Epithelial cell of proximal tubule (primary cell): Measurements from ENCODE around the gene MGAT1. TPM values are rescaled to one million over a fixed set of nuclear protein-coding genes. Genes with fewer than 3 reads are reported as not detected.

Experiments used
- DNase-seq: peaks from one replicate; pipeline ENCODE4 v3.0.0-alpha.2; 2011; ENCODE audit warnings: low read depth
- H3K4me3 ChIP-seq: 2 replicates; pipeline ENCODE4 v1.5.1; 2011; ENCODE audit warnings: low read depth, mild to moderate bottlenecking, low read length
- total RNA-seq: library from RNA; depleted of rRNA; stranded (reverse); fragments of >200 nt; gene quantifications from 2 replicates; pipeline ENCODE4 v1.2.3, GENCODE V29; 2015
- TF ChIP-seq, protein P1 (sequence below): conservative IDR thresholded peaks from 2 replicates; pipeline ENCODE4 v1.5.1; 2012; ENCODE audit warnings: low read depth, mild to moderate bottlenecking, low read length

The MGAT1 gene
- total RNA-seq, 1 donor from 2014 or later = 71.7 TPM

DNA sequence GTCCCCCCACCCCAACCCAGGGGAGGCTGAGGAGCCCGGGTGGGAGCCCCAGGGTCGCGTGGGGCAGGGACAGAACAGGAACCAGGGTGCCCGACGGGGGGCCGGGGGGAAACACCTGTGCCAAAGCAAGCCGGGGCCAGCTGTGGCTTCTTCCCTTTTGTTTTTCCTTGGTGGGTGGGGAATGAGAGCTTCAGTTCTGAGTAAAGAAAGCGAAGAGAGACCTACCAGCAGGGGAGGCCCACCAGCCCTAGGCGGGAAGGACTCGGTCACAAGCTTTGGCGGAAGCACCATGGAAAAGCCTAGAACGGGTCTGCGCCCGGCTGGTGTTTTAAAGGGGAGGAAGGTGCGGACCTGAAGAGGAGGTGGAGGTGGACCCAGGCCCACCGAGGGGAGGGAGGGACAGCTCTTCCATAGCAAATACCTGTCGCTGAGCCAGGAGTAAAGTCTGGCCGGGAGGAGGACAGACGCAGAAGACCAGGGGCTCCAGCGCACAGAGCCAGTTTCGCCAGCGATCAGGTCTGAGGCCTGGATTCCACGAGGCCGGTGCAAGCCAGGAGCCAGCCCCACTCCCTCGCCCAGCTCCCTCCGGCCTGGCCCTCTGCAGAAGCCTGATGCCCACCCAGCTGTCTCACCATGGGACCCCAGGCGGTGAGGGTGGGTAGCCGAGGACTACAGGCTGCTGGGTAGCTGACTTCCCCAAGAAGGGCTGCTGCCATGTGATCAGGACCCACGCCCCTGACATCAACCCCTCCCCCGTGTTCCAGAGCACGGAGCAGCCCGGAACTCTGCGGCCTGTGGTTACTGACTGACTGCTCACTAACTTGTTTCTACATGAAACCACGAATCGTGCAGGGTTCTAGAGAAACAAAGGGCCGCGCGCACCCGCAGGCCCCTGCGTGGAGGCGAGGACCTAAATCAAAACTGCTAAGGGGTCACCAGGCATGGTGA, 849 bp upstream of the MGAT1 start:
- DNase-seq = no peak
- peak overlapping the region; percentile 45 for H3K4me3 ChIP-seq
- TF ChIP-seq, protein P1, sequence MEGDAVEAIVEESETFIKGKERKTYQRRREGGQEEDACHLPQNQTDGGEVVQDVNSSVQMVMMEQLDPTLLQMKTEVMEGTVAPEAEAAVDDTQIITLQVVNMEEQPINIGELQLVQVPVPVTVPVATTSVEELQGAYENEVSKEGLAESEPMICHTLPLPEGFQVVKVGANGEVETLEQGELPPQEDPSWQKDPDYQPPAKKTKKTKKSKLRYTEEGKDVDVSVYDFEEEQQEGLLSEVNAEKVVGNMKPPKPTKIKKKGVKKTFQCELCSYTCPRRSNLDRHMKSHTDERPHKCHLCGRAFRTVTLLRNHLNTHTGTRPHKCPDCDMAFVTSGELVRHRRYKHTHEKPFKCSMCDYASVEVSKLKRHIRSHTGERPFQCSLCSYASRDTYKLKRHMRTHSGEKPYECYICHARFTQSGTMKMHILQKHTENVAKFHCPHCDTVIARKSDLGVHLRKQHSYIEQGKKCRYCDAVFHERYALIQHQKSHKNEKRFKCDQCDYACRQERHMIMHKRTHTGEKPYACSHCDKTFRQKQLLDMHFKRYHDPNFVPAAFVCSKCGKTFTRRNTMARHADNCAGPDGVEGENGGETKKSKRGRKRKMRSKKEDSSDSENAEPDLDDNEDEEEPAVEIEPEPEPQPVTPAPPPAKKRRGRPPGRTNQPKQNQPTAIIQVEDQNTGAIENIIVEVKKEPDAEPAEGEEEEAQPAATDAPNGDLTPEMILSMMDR = no peak

DNA sequence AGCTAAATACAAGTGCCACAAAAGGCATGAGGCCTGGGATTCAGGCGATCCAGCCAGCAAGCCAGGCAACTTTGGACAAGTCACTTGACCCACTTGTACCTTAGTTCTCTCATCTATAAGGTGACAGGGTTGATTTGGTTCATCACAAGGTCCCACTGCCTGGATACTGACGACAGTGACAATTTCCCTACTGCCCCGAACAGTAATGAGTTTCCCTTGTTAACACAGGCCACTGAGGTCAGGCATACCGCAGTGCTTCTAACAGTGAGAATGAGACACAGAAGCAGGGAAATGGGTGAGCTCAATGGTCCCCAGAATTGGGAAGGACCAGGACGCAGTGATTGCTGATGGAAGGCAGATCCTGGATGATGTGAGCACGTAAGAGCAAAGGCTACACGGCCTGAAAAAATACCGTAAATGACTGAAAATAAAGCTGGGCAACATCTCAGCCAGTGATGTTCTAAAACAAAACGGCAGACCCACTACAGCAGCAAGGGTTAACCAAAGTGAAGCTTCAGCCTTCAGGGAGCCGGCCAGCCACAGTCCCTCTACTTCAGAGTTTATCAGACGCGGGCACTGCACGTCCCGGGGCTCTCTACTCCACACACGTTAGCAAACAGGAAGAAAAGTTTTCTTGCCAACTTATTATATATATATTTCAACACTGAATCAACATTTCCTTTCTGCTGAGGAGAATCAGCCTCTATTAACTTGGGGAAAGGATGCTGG, 846 bp downstream of the MGAT1 start:
- TF ChIP-seq, protein P1 = no peak
- no peak for DNase-seq
- peak overlapping the region; percentile 91 for H3K4me3 ChIP-seq

GRCh38 chr5:180799902-180800801, 2.5 kb downstream of the MGAT1 start:
- no peak for DNase-seq
- H3K4me3 ChIP-seq = no peak overlapping the region

DNA sequence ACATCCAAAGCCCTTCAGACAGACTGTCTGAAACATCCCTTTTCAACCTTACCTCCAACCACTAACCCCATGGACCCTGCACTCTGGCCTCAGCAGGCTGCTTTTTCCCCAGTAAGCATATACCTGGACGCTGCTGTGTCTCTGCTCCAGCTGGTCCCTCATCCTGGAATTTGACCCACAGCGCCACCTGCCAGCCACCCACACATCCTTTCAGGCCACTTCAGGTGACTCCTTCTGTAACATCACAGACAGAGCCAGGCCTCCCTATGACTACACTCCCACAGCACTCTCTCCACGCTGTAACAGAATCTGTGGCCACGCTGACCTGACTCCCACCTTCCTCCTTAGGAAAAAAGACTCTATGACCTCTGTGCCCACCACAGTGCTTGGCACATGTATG, 3.4 kb downstream of the MGAT1 start:
- no peak for DNase-seq
- no peak overlapping the region for H3K4me3 ChIP-seq
- TF ChIP-seq, protein P1 = peak; percentile 55

More at GRCh38 chr5:180799902-180800801, 2.5 kb downstream of the MGAT1 start:
- TF ChIP-seq, protein P1 = peak; percentile 13

DNA sequence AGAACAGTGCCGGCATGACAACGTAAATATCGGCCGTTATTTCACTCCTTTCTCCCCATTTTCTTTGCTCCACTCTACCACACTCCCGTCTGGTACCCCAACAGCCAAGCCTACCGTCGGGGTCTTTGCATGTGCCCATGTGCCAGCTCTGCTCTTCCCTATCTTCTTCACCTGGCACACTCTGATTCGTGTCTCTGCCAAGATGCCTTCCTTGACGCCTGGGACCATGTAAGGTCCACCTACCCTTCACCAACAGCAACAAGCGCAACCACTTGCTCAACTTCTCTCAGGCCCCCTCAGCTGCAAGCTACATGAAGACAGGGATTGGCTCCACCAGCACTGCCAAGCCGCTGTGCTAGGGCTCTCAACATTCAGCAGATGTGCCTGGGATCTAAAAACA, 4.4 kb downstream of the MGAT1 start:
- TF ChIP-seq, protein P1 = no peak
- H3K4me3 ChIP-seq = no peak overlapping the region
- DNase-seq = no peak
